HepG2 (cell line): ENCODE data around the gene ZNF485. TPM values are rescaled to one million over a fixed set of nuclear protein-coding genes. Genes with fewer than 3 reads are reported as not detected.

Source experiments
- E2F1 ChIP-seq: sonication (generic); formaldehyde crosslinking; IDR thresholded peaks from 2 replicates; pipeline ENCODE4 v1.5.0; 2020; ENCODE audit warnings: missing genetic modification reagents
- HINFP ChIP-seq: sonication (generic); formaldehyde crosslinking; IDR thresholded peaks from 2 replicates; pipeline ENCODE4 v1.4.0; 2020; ENCODE audit warnings: low read depth, mild to moderate bottlenecking, missing genetic modification reagents
- IKZF1 ChIP-seq: fragments of 450-650 bp; IDR thresholded peaks from 2 replicates; pipeline ENCODE4 v1.7.1; 2016
- KLF11 ChIP-seq: IDR thresholded peaks from 2 replicates; pipeline ENCODE4 v1.6.1; 2016; ENCODE audit warnings: missing compliant biosample characterization
- LRRFIP1 ChIP-seq: sonication (generic); formaldehyde crosslinking; conservative IDR thresholded peaks from 2 replicates; pipeline ENCODE4 v1.4.0; 2020; ENCODE audit warnings: missing genetic modification reagents
- MIXL1 ChIP-seq: IDR thresholded peaks from 2 replicates; pipeline ENCODE4 v1.6.1; 2016
- MTERF4 ChIP-seq: sonication (generic); formaldehyde crosslinking; IDR thresholded peaks from 2 replicates; pipeline ENCODE4 v1.8.0; 2023; ENCODE audit warnings: mild to moderate bottlenecking, missing genetic modification reagents
- PRDM10 ChIP-seq: sonication (generic); formaldehyde crosslinking; IDR thresholded peaks from 2 replicates; pipeline ENCODE4 v1.4.0; 2020; ENCODE audit warnings: low read depth, missing genetic modification reagents
- PTBP1 ChIP-seq: fragments of 200-400 bp; formaldehyde crosslinking; IDR thresholded peaks from 2 replicates; pipeline ENCODE4 v1.6.1; 2018; ENCODE audit warnings: low read length, low read depth; ENCODE audit not compliant: poor library complexity, severe bottlenecking
- SMARCE1 ChIP-seq: fragments of 450-650 bp; IDR thresholded peaks from 2 replicates; pipeline ENCODE4 v1.6.1; 2017; ENCODE audit warnings: borderline replicate concordance
- SMC3 ChIP-seq: IDR thresholded peaks from 2 replicates; pipeline ENCODE4 v1.6.1; 2011; ENCODE audit warnings: low read length, improper control_type of control experiment
- TRAFD1 ChIP-seq: sonication (generic); formaldehyde crosslinking; IDR thresholded peaks from 2 replicates; pipeline ENCODE4 v1.5.1; 2020; ENCODE audit warnings: missing genetic modification reagents, mild to moderate bottlenecking, borderline replicate concordance
- TSC22D2 ChIP-seq: sonication (generic); formaldehyde crosslinking; IDR thresholded peaks from 2 replicates; pipeline ENCODE4 v1.5.1; 2020; ENCODE audit warnings: missing genetic modification reagents, mild to moderate bottlenecking, borderline replicate concordance
- ZNF251 ChIP-seq: sonication (generic); formaldehyde crosslinking; IDR thresholded peaks from 2 replicates; pipeline ENCODE4 v1.9.0; 2021; ENCODE audit warnings: mild to moderate bottlenecking, missing genetic modification reagents
- ZNF451 ChIP-seq: sonication (generic); formaldehyde crosslinking; IDR thresholded peaks from 2 replicates; pipeline ENCODE4 v1.5.0; 2020; ENCODE audit warnings: mild to moderate bottlenecking, missing genetic modification reagents
- ZNF615 ChIP-seq: sonication (generic); formaldehyde crosslinking; IDR thresholded peaks from 2 replicates; pipeline ENCODE4 v1.5.0; 2020; ENCODE audit warnings: mild to moderate bottlenecking, missing genetic modification reagents, borderline replicate concordance
- ZSCAN29 ChIP-seq: sonication (generic); formaldehyde crosslinking; conservative IDR thresholded peaks from 2 replicates; pipeline ENCODE4 v1.4.0; 2020; ENCODE audit warnings: mild to moderate bottlenecking, missing genetic modification reagents
- polyA plus RNA-seq, 8 experiments: library from polyadenylated mRNA; depleted of rRNA in 3 of 8; stranded (reverse) in 7 of 8; unstranded in 1 of 8; fragments of >200 nt; fragmentation: Illumina TruSeq in 4 of 8; extraction: Trizol in 4 of 8; gene quantifications; 2 replicates each; pipeline versions ENCODE4 v1.2.1 to v1.2.3, GENCODE V29; 2011 to 2016; ENCODE audit warnings: low read depth in 4 of 8, missing spikeins in 1 of 8, mixed read lengths in 1 of 8; ENCODE audit not compliant: insufficient read depth in 1 of 8
- total RNA-seq, 5 experiments: library from RNA; depleted of rRNA; stranded (reverse); fragments of >200 nt; fragmentation: Illumina TruSeq; extraction: Trizol; gene quantifications; 2 replicates each; pipeline ENCODE4 v1.2.3, GENCODE V29; 2016; ENCODE audit warnings: low read depth in 1 of 5

ZNF485 gene
- total and polyA plus RNA-seq, 2 of the 13 experiments (the other 11 are each of a cell fraction or from before 2014, with no cell fraction given) = 1.4 to 3.3 TPM

- no peak for TF ChIP-seq HINFP (CRISPR knock-in tag)
- TF ChIP-seq MIXL1 (CRISPR knock-in tag) = no peak
- TF ChIP-seq LRRFIP1 (CRISPR knock-in tag) = no peak
- TF ChIP-seq TSC22D2 (CRISPR knock-in tag) = no peak
- TF ChIP-seq IKZF1 = no peak
- no peak for TF ChIP-seq MTERF4 (CRISPR knock-in tag)
- no peak for TF ChIP-seq PTBP1
- TF ChIP-seq ZNF615 = no peak
- TF ChIP-seq SMC3 = no peak
- TF ChIP-seq ZNF251 = 0 out of 2 replicates have a peak, but pooled peaks have one; percentile 36
- TF ChIP-seq ZNF451 (CRISPR knock-in tag) = no peak
- TF ChIP-seq TRAFD1 (CRISPR knock-in tag) = no peak
- no peak for TF ChIP-seq E2F1 (CRISPR knock-in tag)
- no peak for TF ChIP-seq ZSCAN29
- TF ChIP-seq SMARCE1 = no peak
- no peak for TF ChIP-seq PRDM10
- no peak for TF ChIP-seq KLF11
Observed at GRCh38 chr10:43606323-43607198, at the start of gene ZNF485 (continued).
